Vagina (tissue), 2 donors: ENCODE measurements around the gene PACRG. TPM values are rescaled to one million over a fixed set of nuclear protein-coding genes. Genes with fewer than 3 reads are reported as not detected.

Experiments
- DNase-seq, 2 donors: peaks; one replicate each; pipeline ENCODE4 v3.0.0-alpha.2; 2017; ENCODE audit errors: extremely low spot score in 2 of 2
- H3K27ac ChIP-seq: fragments of 200-600 bp; sonication (generic); one replicate; pipeline ENCODE4 v1.5.1; 2019
- H3K27me3 ChIP-seq: fragments of 200-600 bp; sonication (generic); one replicate; pipeline ENCODE4 v1.5.1; 2019
- H3K36me3 ChIP-seq, 2 donors: fragments of 200-600 bp; sonication (generic); one replicate each; pipeline ENCODE4 v1.5.1; 2017 to 2019
- H3K4me1 ChIP-seq: fragments of 200-600 bp; sonication (generic); one replicate; pipeline ENCODE4 v1.5.1; 2019
- H3K4me3 ChIP-seq, 2 donors: fragments of 200-600 bp; sonication (generic); 1 replicate in 1 of 2; 2 replicates in 1 of 2; pipeline ENCODE4 v1.5.1; 2016 to 2019
- H3K9me3 ChIP-seq: fragments of 200-600 bp; sonication (generic); one replicate; pipeline ENCODE4 v1.5.1; 2019
- CTCF ChIP-seq, 3 experiments: fragments of 450-650 bp in 2 of 3; fragments of 200-600 bp in 1 of 3; sonication (generic) in 1 of 3; IDR thresholded peaks; one replicate each; pipeline ENCODE4 v1.5.1; 2017 to 2019; ENCODE audit warnings: antibody characterized with exemption in 3 of 3, mild to moderate bottlenecking in 2 of 3, moderate library complexity in 2 of 3
- POLR2A ChIP-seq, 2 donors: fragments of 450-650 bp; IDR thresholded peaks; one replicate each; pipeline ENCODE4 v1.6.1; 2017; ENCODE audit warnings: antibody characterized with exemption in 2 of 2, mild to moderate bottlenecking in 2 of 2, moderate library complexity in 2 of 2
- POLR2AphosphoS5 ChIP-seq, 2 donors: sonication (generic); formaldehyde crosslinking; IDR thresholded peaks; one replicate each; pipeline ENCODE4 v1.9.0; 2017; ENCODE audit warnings: antibody characterized with exemption in 2 of 2, mild to moderate bottlenecking in 2 of 2, low read depth in 1 of 2; ENCODE audit not compliant: insufficient read depth in 1 of 2
- intact Hi-C: fragments of 100-400 bp; cut with DNase I; formaldehyde crosslinking; loops from one replicate; pipeline ENCODE4 v1.15.1; 2023
- total RNA-seq: library from RNA; depleted of rRNA; stranded (reverse); fragments of >200 nt; gene quantifications from one replicate; pipeline ENCODE4 v1.2.3, GENCODE V29; 2016

PACRG gene
- total RNA-seq, 1 donor from 2014 or later, result not detected

DNA sequence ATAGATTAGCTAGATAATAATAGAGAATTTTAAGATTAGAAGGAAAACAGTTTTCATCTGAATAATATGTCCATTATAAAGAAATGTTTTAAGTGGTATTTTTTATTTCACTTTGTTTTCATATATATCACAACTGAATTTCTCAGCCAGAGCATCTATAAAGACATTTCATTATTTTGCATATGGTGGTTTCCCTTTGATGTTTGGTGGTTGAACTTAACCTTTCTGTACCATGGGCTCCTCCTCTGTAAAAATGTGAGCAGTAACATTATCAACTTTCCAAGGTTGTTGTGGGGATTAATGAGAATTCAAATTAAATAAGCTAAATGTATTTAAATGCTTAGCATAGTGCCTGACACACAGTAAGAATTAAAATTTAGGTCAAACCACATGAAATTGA, 567.0 kb downstream of the PACRG start:
- Histone ChIP-seq H3K36me3 (no peaks in the 10 kb centered on the region), H3K9me3 (no peaks in the 10 kb centered on the region), H3K4me1 (no peaks in the 10 kb centered on the region), H3K4me3 (no peak overlapping the region), H3K27me3 (no peaks in the 10 kb centered on the region), H3K27ac (no peak overlapping the region)
- no peak for TF ChIP-seq POLR2A (IDR thresholded peaks at IDR 0.05)
- no peak for TF ChIP-seq POLR2AphosphoS5 (IDR thresholded peaks at IDR 0.05; ENCODE audit: insufficient read depth in 1 of 2, low read depth in 1 of 2)
- TF ChIP-seq CTCF (IDR thresholded peaks at IDR 0.05), result no peak
- intact Hi-C loops, result no loop called here
- no peak for DNase-seq

DNA sequence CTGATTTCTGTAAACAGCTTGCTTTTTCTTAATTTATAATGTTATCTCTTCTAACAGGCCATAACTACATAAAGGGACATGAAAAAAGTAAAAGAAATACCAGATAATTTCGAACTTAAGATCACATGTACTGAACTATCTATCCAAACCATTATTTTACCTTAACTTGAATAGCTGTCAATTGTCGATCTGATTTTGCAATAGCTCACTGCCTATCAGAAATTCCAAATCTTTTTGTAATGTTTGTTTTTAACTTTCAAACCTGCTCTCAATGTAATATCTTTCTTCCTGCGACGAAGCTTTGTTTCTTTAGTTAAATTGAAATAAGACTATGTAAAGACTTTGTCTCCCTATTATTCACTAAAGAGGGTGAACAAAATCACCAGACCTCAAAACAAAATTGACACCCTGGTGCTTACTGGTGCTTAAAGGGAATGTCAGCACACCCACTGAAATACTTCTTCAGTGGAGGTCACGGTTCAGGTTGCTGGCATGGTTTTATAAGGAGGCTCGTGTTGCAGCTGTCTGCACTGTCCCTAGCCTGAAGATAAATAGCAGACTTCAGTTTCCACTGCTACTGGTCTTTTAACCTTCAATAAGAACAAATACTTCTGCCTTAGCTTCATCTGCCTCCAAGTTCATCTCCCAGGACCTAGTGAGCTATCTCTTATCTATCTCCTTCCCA, 569.2 kb downstream of the PACRG start:
- no peaks in the 10 kb centered on the region for H3K4me1 ChIP-seq
- H3K27me3 ChIP-seq, result no peaks in the 10 kb centered on the region
- intact Hi-C loops, result no loop called here
- no peaks in the 10 kb centered on the region for H3K36me3 ChIP-seq
- TF ChIP-seq POLR2AphosphoS5 (IDR thresholded peaks at IDR 0.05; ENCODE audit: insufficient read depth in 1 of 2, low read depth in 1 of 2) (no peak), CTCF (IDR thresholded peaks at IDR 0.05) (no peak), POLR2A (IDR thresholded peaks at IDR 0.05) (no peak)
- H3K27ac ChIP-seq, result no peak overlapping the region
- DNase-seq, result no peak
- H3K4me3 ChIP-seq, result no peak overlapping the region
- no peaks in the 10 kb centered on the region for H3K9me3 ChIP-seq

DNA sequence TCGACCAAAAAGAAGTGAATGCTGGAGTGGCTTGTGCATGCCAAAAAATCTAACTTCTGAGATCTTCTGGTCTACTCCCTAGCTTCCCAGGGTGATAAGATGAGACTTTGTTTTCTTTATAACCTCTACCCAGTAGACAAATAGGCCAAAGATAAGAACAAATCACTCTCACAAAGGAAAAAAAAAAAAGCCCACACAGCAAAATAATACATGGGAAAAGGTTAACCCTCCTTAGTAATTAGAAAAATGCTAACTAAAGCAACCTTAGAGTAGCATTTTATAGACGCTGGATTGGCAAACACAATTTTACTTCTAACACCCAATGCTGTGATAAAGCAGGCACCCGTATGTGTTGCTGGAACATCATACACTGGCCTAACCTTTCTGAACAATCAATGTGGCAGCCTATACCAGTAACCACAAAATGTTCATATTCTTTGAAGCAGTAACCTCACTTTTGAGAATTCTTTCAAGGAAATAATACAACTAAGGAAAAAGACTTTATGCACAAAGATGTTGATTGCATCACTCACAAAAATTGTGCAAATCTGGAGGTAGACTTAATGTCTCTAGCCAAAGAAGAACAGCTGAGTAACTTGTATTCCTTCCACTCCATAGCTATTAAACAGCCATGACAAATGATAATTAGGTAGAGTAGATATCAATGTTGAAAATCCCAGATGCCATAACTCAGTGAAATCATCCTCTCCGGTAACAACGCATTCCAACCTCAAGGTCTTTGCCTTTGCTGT, 570.5 kb downstream of the PACRG start:
- TF ChIP-seq CTCF (IDR thresholded peaks at IDR 0.05) (no peak), POLR2A (IDR thresholded peaks at IDR 0.05) (no peak), POLR2AphosphoS5 (IDR thresholded peaks at IDR 0.05; ENCODE audit: insufficient read depth in 1 of 2, low read depth in 1 of 2) (no peak)
- no peaks in the 10 kb centered on the region for H3K27me3 ChIP-seq
- intact Hi-C loops, result no loop called here
- H3K36me3 ChIP-seq, result no peaks in the 10 kb centered on the region
- no peaks in the 10 kb centered on the region for H3K9me3 ChIP-seq
- H3K27ac ChIP-seq, result no peak overlapping the region
- H3K4me3 ChIP-seq, result no peak overlapping the region
- H3K4me1 ChIP-seq, result no peaks in the 10 kb centered on the region
- no peak for DNase-seq

DNA sequence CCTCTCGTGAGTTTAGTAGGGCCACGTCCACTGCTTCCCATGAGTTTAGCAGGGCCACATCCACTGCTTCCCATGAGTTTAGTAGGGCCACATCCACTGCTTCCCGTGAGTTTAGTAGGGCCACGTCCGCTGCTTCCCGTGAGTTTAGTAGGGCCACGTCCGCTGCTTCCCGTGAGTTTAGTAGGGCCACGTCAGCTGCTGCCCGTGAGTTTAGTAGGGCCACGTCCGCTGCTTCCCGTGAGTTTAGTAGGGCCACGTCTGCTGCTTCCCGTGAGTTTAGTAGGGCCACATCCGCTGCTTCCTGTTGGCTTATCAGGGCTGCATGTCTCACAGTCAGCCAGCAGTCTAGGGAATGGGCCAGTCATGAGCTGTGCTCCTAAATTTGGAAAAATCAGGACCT, 573.1 kb downstream of the PACRG start:
- no peaks in the 10 kb centered on the region for H3K9me3 ChIP-seq
- no peak overlapping the region for H3K4me3 ChIP-seq
- no peak for TF ChIP-seq POLR2A (IDR thresholded peaks at IDR 0.05)
- no peak for TF ChIP-seq CTCF (IDR thresholded peaks at IDR 0.05)
- TF ChIP-seq POLR2AphosphoS5 (IDR thresholded peaks at IDR 0.05; ENCODE audit: insufficient read depth in 1 of 2, low read depth in 1 of 2), result no peak
- no peaks in the 10 kb centered on the region for H3K4me1 ChIP-seq
- H3K36me3 ChIP-seq, result no peaks in the 10 kb centered on the region
- no peak overlapping the region for H3K27ac ChIP-seq
- no peak for DNase-seq
- no peaks in the 10 kb centered on the region for H3K27me3 ChIP-seq
- intact Hi-C loops, result no loop called here
